T1000 (cell line): Measurements from ENCODE around the gene MXD3.
A peak's percentile ranks its signal among the peaks of the same experiment; 100 is the strongest.

Source experiments
- DNase-seq: peaks from one replicate; lab custom pipeline; 2025; ENCODE audit warnings: mixed read lengths; lab: John Stamatoyannopoulos, UW

Gene MXD3

GRCh38 chr5:177303121-177303924 lies 8.4 kb downstream of the MXD3 start, which contains the start of the genes PRELID1 and RAB24:
TSS of gene PRELID1 (plus strand) at chr5:177303799. CDS start at chr5:177303986, 187 bp downstream.
TSS of gene RAB24 (minus strand) at chr5:177303719. CDS start at chr5:177303288, 431 bp downstream.
- DNase-seq, result peak; percentile 72

- DNase-seq, result no peak
Measured at GRCh38 chr5:177302354-177303110, 9.2 kb downstream of the MXD3 start.

- DNase-seq, result no peak
Measured at GRCh38 chr5:177301503-177302165, 10.1 kb downstream of the MXD3 start.

GRCh38 chr5:177300951-177301350 lies 10.7 kb downstream of the MXD3 start:
- DNase-seq, result no peak

GRCh38 chr5:177300236-177300880 lies 11.3 kb downstream of the MXD3 start:
- no peak for DNase-seq

- DNase-seq, result no peak
Measured at GRCh38 chr5:177299697-177300096, 12.0 kb downstream of the MXD3 start.

GRCh38 chr5:177297922-177298321 lies 13.8 kb downstream of the MXD3 start:
- no peak for DNase-seq

GRCh38 chr5:177296581-177296980 lies 15.1 kb downstream of the MXD3 start:
- DNase-seq, result no peak

GRCh38 chr5:177295924-177296323 lies 15.8 kb downstream of the MXD3 start:
- no peak for DNase-seq

- DNase-seq, result no peak
Measured at GRCh38 chr5:177294632-177295031, 17.1 kb downstream of the MXD3 start.

GRCh38 chr5:177293819-177294581 lies 17.7 kb downstream of the MXD3 start:
- no peak for DNase-seq

- no peak for DNase-seq
Measured at GRCh38 chr5:177291735-177292134, 20.0 kb downstream of the MXD3 start.

- DNase-seq, result no peak
Measured at GRCh38 chr5:177290816-177291596, 20.7 kb downstream of the MXD3 start.

- DNase-seq, result no peak
Measured at GRCh38 chr5:177288191-177288590, 23.5 kb downstream of the MXD3 start.

- DNase-seq, result no peak
Measured at GRCh38 chr5:177276886-177277285, 34.8 kb downstream of the MXD3 start.

- no peak for DNase-seq
Measured at GRCh38 chr5:177275883-177276282, 35.8 kb downstream of the MXD3 start.

GRCh38 chr5:177271113-177271512 lies 40.6 kb downstream of the MXD3 start:
- no peak for DNase-seq

GRCh38 chr5:177270653-177271052 lies 41.0 kb downstream of the MXD3 start:
- DNase-seq, result no peak

- DNase-seq, result no peak
Measured at GRCh38 chr5:177269976-177270375, 41.7 kb downstream of the MXD3 start.

GRCh38 chr5:177269232-177269895 lies 42.3 kb downstream of the MXD3 start:
- no peak for DNase-seq
